ENCODE measurements around the gene PLCB3. TPM values are rescaled to one million over a fixed set of nuclear protein-coding genes. Genes with fewer than 3 reads are reported as not detected.

PLCB3 gene
- total and polyA plus RNA-seq, 2 of the 13 experiments (the other 11 are each of a cell fraction or from before 2014, with no cell fraction given), result 7.5 to 13.8 TPM

- peak; percentile 47 for TF ChIP-seq ZNF781 (CRISPR knock-in tag; IDR thresholded peaks at IDR 0.05; ENCODE audit: borderline replicate concordance, not compliant biosample characterization)
- TF ChIP-seq, protein P1, sequence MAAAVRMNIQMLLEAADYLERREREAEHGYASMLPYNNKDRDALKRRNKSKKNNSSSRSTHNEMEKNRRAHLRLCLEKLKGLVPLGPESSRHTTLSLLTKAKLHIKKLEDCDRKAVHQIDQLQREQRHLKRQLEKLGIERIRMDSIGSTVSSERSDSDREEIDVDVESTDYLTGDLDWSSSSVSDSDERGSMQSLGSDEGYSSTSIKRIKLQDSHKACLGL (CRISPR knock-in tag; IDR thresholded peaks at IDR 0.05), result no peak
- no peak for TF ChIP-seq ZNF883 (CRISPR knock-in tag; IDR thresholded peaks at IDR 0.05; ENCODE audit: not compliant biosample characterization)
- TF ChIP-seq SMC3 (IDR thresholded peaks at IDR 0.05; ENCODE audit: low read length), result no peak
- no peak for TF ChIP-seq ZNF576 (CRISPR knock-in tag; IDR thresholded peaks at IDR 0.05)
- TF ChIP-seq PREB (CRISPR knock-in tag; IDR thresholded peaks at IDR 0.05), result 0 out of 2 replicates have a peak, but pooled peaks have one; percentile 59
- no peak for TF ChIP-seq SYNCRIP (IDR thresholded peaks at IDR 0.05; ENCODE audit: insufficient read depth, low read depth, low read length)
- no peak for TF ChIP-seq ZNF737 (CRISPR knock-in tag; IDR thresholded peaks at IDR 0.05; ENCODE audit: borderline replicate concordance)
- no peak for TF ChIP-seq ZNF18 (CRISPR knock-in tag; IDR thresholded peaks at IDR 0.05; ENCODE audit: insufficient replicate concordance)
- TF ChIP-seq ARHGAP35 (CRISPR knock-in tag; IDR thresholded peaks at IDR 0.05; ENCODE audit: borderline replicate concordance), result no peak
- peak; percentile 57; the same call in 1 of the 2 replicates for TF ChIP-seq ARID4A (CRISPR knock-in tag; IDR thresholded peaks at IDR 0.05; ENCODE audit: borderline replicate concordance)
- TF ChIP-seq ZNF761 (CRISPR knock-in tag; conservative IDR thresholded peaks at IDR 0.05), result no peak
- no peak for TF ChIP-seq USF2 (IDR thresholded peaks at IDR 0.05; ENCODE audit: low read depth, low read length)
- no peak for TF ChIP-seq USF2 (CRISPR knock-in tag; IDR thresholded peaks at IDR 0.05; ENCODE audit: borderline replicate concordance)
- no peak for TF ChIP-seq ZNF382 (CRISPR knock-in tag; IDR thresholded peaks at IDR 0.05; ENCODE audit: borderline replicate concordance)
- TF ChIP-seq ZFP36L2 (CRISPR knock-in tag; IDR thresholded peaks at IDR 0.05), result no peak
Observed at GRCh38 chr11:64304316-64305072, 53.2 kb downstream of the PLCB3 start (continued).
